A549 (cell line): Measurements from ENCODE around the gene ABCA2. TPM values are rescaled to one million over a fixed set of nuclear protein-coding genes. Genes with fewer than 3 reads are reported as not detected.

Source experiments
- ATAC-seq, 2 experiments: fragments of 200-7000 bp in 1 of 2; fragments of >200 bp in 1 of 2; cut with Nextera tagmentation in 1 of 2; cut with Tn5 transposase in 1 of 2; 3 replicates each; pipeline versions ENCODE4 v1.8.0 to v1.9.1; 2018 to 2020; ENCODE audit warnings: mild to moderate bottlenecking in 1 of 2, moderate library complexity in 1 of 2
- CTCF ChIA-PET: fragments of 300-600 bp; sonication (Branson Sonifier 250); formaldehyde crosslinking; extraction: SDS; loops from one replicate; lab custom pipeline; 2021; ENCODE audit warnings: antibody characterized with exemption, inconsistent platforms; lab: Yijun Ruan, JAX
- POLR2A ChIA-PET: fragments of 350-600 bp; formaldehyde crosslinking; extraction: SDS; loops from one replicate; lab custom pipeline; 2021; ENCODE audit warnings: antibody characterized with exemption, inconsistent platforms; lab: Yijun Ruan, JAX
- DNase-seq, 2 experiments: peaks; one replicate each; pipeline versions ENCODE4 v3.0.0 to v3.0.0-alpha.2; 2011 to 2016; ENCODE audit warnings: low read depth in 1 of 2, low spot score in 1 of 2
- FAIRE-seq: peaks from 2 replicates; lab custom pipeline; 2011; peaks lifted over from hg19 to GRCh38; lab: Jason Lieb, UNC
- H3K27ac ChIP-seq, 2 experiments: fragments of >200 bp; sonication (Bioruptor Twin); formaldehyde crosslinking; 3 replicates each; pipeline ENCODE4 v1.5.1; 2016 to 2017
- H3K4me1 ChIP-seq: fragments of >200 bp; sonication (Bioruptor Twin); formaldehyde crosslinking; 3 replicates; pipeline ENCODE4 v1.6.1; 2016
- H3K4me2 ChIP-seq: fragments of >200 bp; sonication (Bioruptor Twin); formaldehyde crosslinking; 3 replicates; pipeline ENCODE4 v1.6.1; 2016
- H3K4me3 ChIP-seq: fragments of >200 bp; sonication (Bioruptor Twin); formaldehyde crosslinking; 3 replicates; pipeline ENCODE4 v1.5.1; 2016
- H3K9me3 ChIP-seq: fragments of >200 bp; sonication (Bioruptor Twin); formaldehyde crosslinking; 3 replicates; pipeline ENCODE4 v1.6.1; 2016
- BHLHE40 ChIP-seq: IDR thresholded peaks from 2 replicates; pipeline ENCODE4 v1.6.1; 2012; ENCODE audit warnings: low read depth, low read length, inconsistent platforms
- CBX2 ChIP-seq: fragments of 200-600 bp; sonication (generic); IDR thresholded peaks from 2 replicates; pipeline ENCODE4 v1.6.1; 2016; ENCODE audit warnings: low read depth, mild to moderate bottlenecking, borderline replicate concordance
- CBX8 ChIP-seq: fragments of 200-600 bp; sonication (generic); IDR thresholded peaks from 2 replicates; pipeline ENCODE4 v1.6.1; 2016
- CEBPB ChIP-seq, 2 experiments: fragments of >200 bp in 1 of 2; sonication (Bioruptor Twin) in 1 of 2; formaldehyde crosslinking in 1 of 2; IDR thresholded peaks; 2 replicates each; pipeline ENCODE4 v1.6.1; 2012 to 2016
- CHD2 ChIP-seq: fragments of 150-350 bp; IDR thresholded peaks from 2 replicates; pipeline ENCODE4 v1.6.1; 2014; ENCODE audit warnings: low read length; ENCODE audit not compliant: partially characterized antibody
- EHF ChIP-seq: fragments of 250-450 bp; sonication (Bioruptor Pico); IDR thresholded peaks from 2 replicates; pipeline ENCODE4 v1.5.0; 2020; ENCODE audit warnings: mild to moderate bottlenecking
- EHMT2 ChIP-seq: fragments of 200-600 bp; sonication (generic); IDR thresholded peaks from 2 replicates; pipeline ENCODE4 v1.6.1; 2016; ENCODE audit warnings: antibody characterized with exemption, low read depth, mild to moderate bottlenecking, moderate library complexity
- HDAC2 ChIP-seq: fragments of 200-600 bp; sonication (generic); IDR thresholded peaks from 2 replicates; pipeline ENCODE4 v1.6.1; 2016
- JUN ChIP-seq, 2 experiments: fragments of >200 bp; sonication (Bioruptor Twin); formaldehyde crosslinking; IDR thresholded peaks; 2 replicates in 1 of 2; 3 replicates in 1 of 2; pipeline ENCODE4 v1.6.1; 2016 to 2017
- KDM5A ChIP-seq: fragments of 200-600 bp; sonication (generic); IDR thresholded peaks from 2 replicates; pipeline ENCODE4 v1.6.1; 2016; ENCODE audit warnings: antibody characterized with exemption, mild to moderate bottlenecking
- MAFK ChIP-seq: fragments of 450-650 bp; IDR thresholded peaks from 2 replicates; pipeline ENCODE4 v1.6.1; 2014; ENCODE audit not compliant: partially characterized antibody
- POLR2AphosphoS2 ChIP-seq: conservative IDR thresholded peaks from 2 replicates; pipeline ENCODE4 v1.6.1; 2012; ENCODE audit warnings: low read length, improper control_type of control experiment, inconsistent platforms
- RAD21 ChIP-seq, 2 experiments: fragments of >200 bp in 1 of 2; sonication (Bioruptor Twin) in 1 of 2; formaldehyde crosslinking in 1 of 2; IDR thresholded peaks in 1 of 2; conservative IDR thresholded peaks in 1 of 2; 2 replicates in 1 of 2; 3 replicates in 1 of 2; pipeline ENCODE4 v1.6.1; 2012 to 2018; ENCODE audit warnings: inconsistent platforms in 1 of 2
- REST ChIP-seq: fragments of 200-600 bp; sonication (generic); IDR thresholded peaks from 2 replicates; pipeline ENCODE4 v1.6.1; 2016; ENCODE audit warnings: antibody characterized with exemption, mild to moderate bottlenecking, moderate library complexity
- SMC3 ChIP-seq: fragments of >200 bp; sonication (Bioruptor Twin); formaldehyde crosslinking; IDR thresholded peaks from 3 replicates; pipeline ENCODE4 v1.6.1; 2018; ENCODE audit warnings: inconsistent platforms
- SREBF2 ChIP-seq: fragments of 450-650 bp; IDR thresholded peaks from 2 replicates; pipeline ENCODE4 v1.6.1; 2014; ENCODE audit warnings: mild to moderate bottlenecking, moderate library complexity
- ZFP36 ChIP-seq: fragments of 450-650 bp; IDR thresholded peaks from 2 replicates; pipeline ENCODE4 v1.6.1; 2014; ENCODE audit warnings: borderline replicate concordance; ENCODE audit not compliant: partially characterized antibody
- WGBS: methylation state at CpG from one replicate; pipeline ENCODE4 v1.1.6; 2017; ENCODE audit errors: missing lambda C conversion rate; 5-methylcytosine and 5-hydroxymethylcytosine counted together
- polyA plus RNA-seq, 4 experiments: library from polyadenylated mRNA; depleted of rRNA in 3 of 4; stranded (reverse); fragments of >200 nt; fragmentation: RNase III in 1 of 4; extraction: RNeasy Plus Mini Kit Qiagen cat#74134 plus additional on column Dnase treatment in 1 of 4; gene quantifications; 2 replicates in 3 of 4; 3 replicates in 1 of 4; pipeline ENCODE4 v1.2.3, GENCODE V29; 2011 to 2017
- TF ChIP-seq, protein P1 (sequence below): fragments of 250-450 bp; sonication (Bioruptor Pico); IDR thresholded peaks from 2 replicates; pipeline ENCODE4 v1.5.0; 2020; ENCODE audit warnings: low read depth, mild to moderate bottlenecking, moderate library complexity
- TF ChIP-seq, protein P2 (sequence below): IDR thresholded peaks from 2 replicates; pipeline ENCODE4 v1.6.1; 2012

The ABCA2 gene
- polyA plus RNA-seq, 2 of the 4 experiments (the other 2 are of a cell fraction), result 8.3 to 24.7 TPM

- no peak for TF ChIP-seq SMC3
- TF ChIP-seq CHD2, result no peak
- TF ChIP-seq, protein P1, sequence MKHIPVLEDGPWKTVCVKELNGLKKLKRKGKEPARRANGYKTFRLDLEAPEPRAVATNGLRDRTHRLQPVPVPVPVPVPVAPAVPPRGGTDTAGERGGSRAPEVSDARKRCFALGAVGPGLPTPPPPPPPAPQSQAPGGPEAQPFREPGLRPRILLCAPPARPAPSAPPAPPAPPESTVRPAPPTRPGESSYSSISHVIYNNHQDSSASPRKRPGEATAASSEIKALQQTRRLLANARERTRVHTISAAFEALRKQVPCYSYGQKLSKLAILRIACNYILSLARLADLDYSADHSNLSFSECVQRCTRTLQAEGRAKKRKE (CRISPR knock-in tag), result no peak
- TF ChIP-seq ZFP36, result no peak
- TF ChIP-seq CEBPB (IDR thresholded peaks at IDR 0.05), result no peak
- TF ChIP-seq JUN (IDR thresholded peaks at IDR 0.05), result no peak
- no peak for TF ChIP-seq SREBF2
- no peak for TF ChIP-seq EHF (CRISPR knock-in tag)
- no peak for TF ChIP-seq MAFK
- no peak for TF ChIP-seq POLR2AphosphoS2
- TF ChIP-seq CBX8, result no peak
- no peak for TF ChIP-seq HDAC2
- TF ChIP-seq, protein P2, sequence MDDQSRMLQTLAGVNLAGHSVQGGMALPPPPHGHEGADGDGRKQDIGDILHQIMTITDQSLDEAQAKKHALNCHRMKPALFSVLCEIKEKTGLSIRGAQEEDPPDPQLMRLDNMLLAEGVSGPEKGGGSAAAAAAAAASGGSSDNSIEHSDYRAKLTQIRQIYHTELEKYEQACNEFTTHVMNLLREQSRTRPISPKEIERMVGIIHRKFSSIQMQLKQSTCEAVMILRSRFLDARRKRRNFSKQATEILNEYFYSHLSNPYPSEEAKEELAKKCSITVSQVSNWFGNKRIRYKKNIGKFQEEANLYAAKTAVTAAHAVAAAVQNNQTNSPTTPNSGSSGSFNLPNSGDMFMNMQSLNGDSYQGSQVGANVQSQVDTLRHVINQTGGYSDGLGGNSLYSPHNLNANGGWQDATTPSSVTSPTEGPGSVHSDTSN, result no peak
- TF ChIP-seq EHMT2, result no peak
- no peak for TF ChIP-seq KDM5A
- DNase-seq, result no peak
- peaks cover 25% of the 10 kb centered on the region for H3K4me1 ChIP-seq
- ChIA-PET POLR2A (interaction anchor here (1.7 kb wide), 1 partner anchor 11 kb away, joined by 5 read pairs; no protein-coding TSS in a partner anchor), CTCF (interaction anchor here (0.8 to 19.2 kb wide), 15 partner anchors 13 to 283 kb away, joined by 3 to 656 read pairs (median 4); partner anchors contain the start of genes ABCA2, ENTPD2, FUT7 and MAN1B1)
- H3K9me3 ChIP-seq, result no peaks in the 10 kb centered on the region
- no peak overlapping the region for H3K4me3 ChIP-seq
- ATAC-seq, result no peak
- no peak overlapping the region for H3K27ac ChIP-seq
- FAIRE-seq, result no peak
- WGBS, result 93% methylated on average over 23 of the region's 26 CpGs
- no peak overlapping the region for H3K4me2 ChIP-seq
These were observed 38.2 kb upstream of the ABCA2 start for GRCh38 chr9:137066096-137066861.

GRCh38 chr9:137065336-137065967, 37.4 kb upstream of the ABCA2 start:
- FAIRE-seq (no peak), ATAC-seq (no peak), DNase-seq (no peak)
- H3K4me1 ChIP-seq, result peaks cover 20% of the 10 kb centered on the region
- 89% methylated on average over 23 of the region's 23 CpGs for WGBS
- H3K9me3 ChIP-seq, result no peaks in the 10 kb centered on the region
- CTCF ChIA-PET, result interaction anchor here (0.8 to 19.2 kb wide), 11 partner anchors 12 to 308 kb away, joined by 3 to 656 read pairs (median 15); partner anchors contain the start of genes ABCA2, ENTPD2, FUT7 and LCN8
- POLR2A ChIA-PET, result no interaction called here
- TF ChIP-seq RAD21 (conservative IDR thresholded peaks at IDR 0.05 in 1 of 2, IDR thresholded peaks at IDR 0.05 in 1 of 2) (no peak), MAFK (no peak), REST (no peak), BHLHE40 (no peak), CBX2 (no peak)
- no peak overlapping the region for H3K27ac ChIP-seq
- no peak overlapping the region for H3K4me3 ChIP-seq
- no peak overlapping the region for H3K4me2 ChIP-seq
